ENCODE measurements around the gene CEMIP. TPM values are rescaled to one million over a fixed set of nuclear protein-coding genes. Genes with fewer than 3 reads are reported as not detected.

The CEMIP gene
- total RNA-seq, 1 donor from 2014 or later, result 4.4 TPM

- no peak for DNase-seq
These were observed 206.8 kb downstream of the CEMIP start for GRCh38 chr15:80985981-80986380.

GRCh38 chr15:80986487-80986886 lies 207.3 kb downstream of the CEMIP start:
- DNase-seq, result no peak

GRCh38 chr15:80988148-80988796 lies 209.1 kb downstream of the CEMIP start:
- no peak for DNase-seq

GRCh38 chr15:80989081-80989517 lies 209.9 kb downstream of the CEMIP start:
- DNase-seq, result no peak

- DNase-seq, result peak; percentile 96
These were observed 210.6 kb downstream of the CEMIP start, which contains the start of gene MESD for GRCh38 chr15:80989518-80990478. Gene MESD, minus strand, starts transcription at chr15:80989819. Its CDS starts 28 bp downstream, at chr15:80989791.

GRCh38 chr15:80990955-80991354 lies 211.8 kb downstream of the CEMIP start:
- DNase-seq, result no peak

- DNase-seq, result peak; percentile 50
These were observed 212.3 kb downstream of the CEMIP start for GRCh38 chr15:80991421-80991820.

- no peak for DNase-seq
These were observed 212.8 kb downstream of the CEMIP start for GRCh38 chr15:80992006-80992405.

GRCh38 chr15:80992441-80992840 lies 213.3 kb downstream of the CEMIP start:
- DNase-seq, result no peak

GRCh38 chr15:80996247-80996646 lies 217.1 kb downstream of the CEMIP start:
- DNase-seq, result no peak

- DNase-seq, result no peak
These were observed 218.5 kb downstream of the CEMIP start for GRCh38 chr15:80997692-80998091.

GRCh38 chr15:80998251-80998650 lies 219.1 kb downstream of the CEMIP start:
- DNase-seq, result no peak

- no peak for DNase-seq
These were observed 220.5 kb downstream of the CEMIP start for GRCh38 chr15:80999623-81000036.

GRCh38 chr15:81000144-81000623 lies 221.0 kb downstream of the CEMIP start:
- no peak for DNase-seq

GRCh38 chr15:81000624-81001151 lies 221.5 kb downstream of the CEMIP start, which contains the start of gene TLNRD1:
Gene TLNRD1, plus strand, starts transcription at chr15:81000923. Its CDS starts 1,349 bp downstream, at chr15:81002272.
- peak; percentile 73 for DNase-seq

Small RNA genes lying within 50 kb of the gene (small RNA-seq; reads per million reads assigned to genes)
- gene MIR4514 (not detected), gene MIR549A (0.15 reads per million)

Other genes starting within 250 kb of the CEMIP start
- gene ABHD17C, start 84.1 kb upstream of the CEMIP start, total RNA-seq, result 14.7 TPM
- gene MESD, start 210.4 kb downstream of the CEMIP start, total RNA-seq, result 14.7 TPM
- 8.6 TPM for gene TLNRD1, start 221.6 kb downstream of the CEMIP start, total RNA-seq

Data from occipital lobe (tissue), 3 donors.